HG03575 (cell line): ENCODE measurements around the gene TMUB1.

Experiments
- ATAC-seq: cut with Tn5 transposase; IDR thresholded peaks from one replicate; pipeline ENCODE4 v1.9.1; 2021; ENCODE audit not compliant: unreplicated experiment, insufficient number of reproducible peaks, low FRiP score; ENCODE audit errors: extremely low read depth

The TMUB1 gene, protein sequence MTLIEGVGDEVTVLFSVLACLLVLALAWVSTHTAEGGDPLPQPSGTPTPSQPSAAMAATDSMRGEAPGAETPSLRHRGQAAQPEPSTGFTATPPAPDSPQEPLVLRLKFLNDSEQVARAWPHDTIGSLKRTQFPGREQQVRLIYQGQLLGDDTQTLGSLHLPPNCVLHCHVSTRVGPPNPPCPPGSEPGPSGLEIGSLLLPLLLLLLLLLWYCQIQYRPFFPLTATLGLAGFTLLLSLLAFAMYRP

DNA sequence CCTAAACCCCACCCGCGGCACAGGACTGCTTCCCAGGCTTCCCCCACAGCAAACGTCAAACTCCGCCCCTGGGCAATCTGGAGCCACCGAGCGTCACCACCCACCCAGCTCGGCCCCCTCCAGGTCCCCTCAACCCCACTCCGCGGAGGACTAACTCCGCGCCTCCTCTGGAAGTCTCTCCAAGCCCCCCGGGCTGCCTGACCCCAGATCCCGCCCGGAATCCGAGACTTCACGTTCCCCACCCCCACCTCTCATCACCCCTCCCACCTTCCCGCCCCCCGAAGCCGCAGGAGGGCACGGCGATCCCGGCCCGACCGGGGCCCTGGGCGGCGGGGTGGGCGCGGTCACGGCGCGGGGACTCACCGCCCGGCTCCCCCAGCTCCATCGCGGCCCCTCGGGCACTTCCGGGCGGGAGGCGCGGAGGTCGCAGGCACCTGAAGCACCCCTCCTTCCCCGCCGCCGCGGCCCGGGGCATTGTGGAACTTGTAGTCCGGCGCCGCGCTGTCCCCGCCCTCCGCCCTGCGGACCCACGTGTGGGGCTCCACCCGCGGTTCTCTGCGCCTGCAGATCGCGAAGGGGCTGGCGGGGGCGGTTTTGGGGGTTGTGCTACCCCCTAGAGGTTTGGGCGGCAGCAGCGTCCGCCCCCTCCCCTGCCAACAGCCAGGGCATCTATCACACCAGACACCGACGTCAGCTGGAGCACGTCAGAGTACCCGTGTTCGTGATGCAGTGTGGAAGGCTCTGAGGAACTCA lies at the start of gene TMUB1:
Gene TMUB1 (minus strand): TSS at position 423 of the 753 bp plus-strand sequence. CDS start 930 bp downstream, outside the sequence.
- no peak for ATAC-seq

DNA sequence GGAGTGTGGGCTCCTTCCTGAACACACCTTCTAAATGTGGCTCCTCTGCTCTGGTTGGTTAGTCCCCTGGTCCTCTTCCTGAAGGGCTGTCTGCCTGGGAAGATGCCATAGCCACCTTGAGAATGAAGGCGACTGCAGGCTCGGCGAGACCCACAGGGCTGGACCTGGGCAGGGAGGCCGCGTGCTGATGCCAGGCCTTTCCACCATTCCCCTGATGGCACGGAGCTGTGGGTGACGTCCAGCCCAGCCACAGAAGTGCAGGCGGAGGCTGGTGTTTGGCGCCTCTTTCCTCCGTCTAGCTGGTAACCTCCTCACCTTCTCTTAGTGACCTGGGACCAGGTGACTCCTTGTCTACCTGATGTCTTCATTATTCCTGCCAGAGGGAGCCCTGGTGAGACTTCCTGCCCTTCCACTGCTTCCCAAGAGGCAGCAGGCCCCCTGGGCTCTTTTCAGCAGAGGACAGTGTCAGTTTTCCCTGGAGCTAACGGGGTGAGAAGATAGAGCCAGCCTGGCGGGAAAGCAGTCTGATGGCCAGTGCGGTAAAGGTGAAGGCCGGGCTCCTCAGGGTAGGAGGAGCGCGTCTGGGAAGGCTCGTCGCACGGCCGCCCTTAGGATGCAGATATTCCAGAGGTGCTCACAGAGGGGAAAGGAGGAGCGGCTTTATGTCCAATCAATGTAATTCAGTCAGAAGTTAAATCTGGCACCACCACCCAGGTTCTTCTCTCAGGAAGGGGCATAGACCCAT lies 49.3 kb upstream of the TMUB1 start:
- no peak for ATAC-seq

DNA sequence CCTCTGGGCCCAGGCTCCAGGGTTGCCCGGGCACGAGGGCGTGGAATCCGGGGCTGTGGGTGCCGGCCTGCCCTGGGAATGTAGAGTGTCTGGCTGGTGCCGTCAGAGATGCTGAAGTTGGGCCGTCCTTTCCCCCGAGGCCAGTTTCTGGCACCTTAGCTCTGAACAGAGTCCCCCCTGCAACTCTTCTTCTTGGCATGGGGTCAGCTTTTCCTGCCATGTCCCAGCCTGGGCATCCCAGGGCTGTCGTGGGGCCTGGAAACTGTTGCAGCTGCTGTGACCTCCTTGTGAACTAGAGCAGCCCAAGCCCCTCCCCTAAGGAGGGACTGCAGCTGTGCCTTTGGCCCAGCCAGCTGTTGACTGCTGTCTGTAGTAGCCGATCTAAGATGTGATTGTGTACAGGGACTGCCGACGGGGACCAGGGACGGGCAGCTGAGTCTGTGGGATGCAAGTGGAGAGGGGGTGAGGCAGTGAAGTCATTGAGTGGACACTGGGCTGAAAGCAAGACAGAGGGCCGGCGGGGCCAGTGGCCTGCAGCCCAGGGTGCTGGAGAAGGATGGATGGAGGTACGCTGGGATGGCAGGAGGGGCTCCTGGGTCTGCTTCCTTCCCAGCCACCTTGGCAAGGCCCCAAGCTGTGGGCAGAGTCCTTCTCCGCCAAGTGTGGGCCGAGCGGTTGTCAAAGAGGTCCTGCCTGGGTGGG lies 48.5 kb upstream of the TMUB1 start:
- no peak for ATAC-seq

DNA sequence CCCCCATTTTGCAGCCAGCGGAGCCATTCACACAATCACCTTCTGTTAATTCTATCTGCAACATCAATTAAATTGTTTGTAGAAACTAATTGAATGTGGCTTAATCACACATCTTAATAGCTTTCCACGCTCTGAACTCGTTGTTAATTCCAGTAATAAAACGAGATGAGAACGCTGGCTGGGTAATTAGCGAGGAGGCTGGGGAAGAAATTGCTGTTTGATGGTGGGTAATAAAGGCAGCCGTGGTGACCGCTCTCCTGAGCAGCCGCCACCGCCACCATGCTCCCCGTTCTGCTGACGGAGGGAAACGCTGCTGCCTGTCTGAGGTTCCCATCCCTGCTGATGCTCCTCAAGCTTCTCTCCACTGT lies 47.9 kb upstream of the TMUB1 start:
- no peak for ATAC-seq

DNA sequence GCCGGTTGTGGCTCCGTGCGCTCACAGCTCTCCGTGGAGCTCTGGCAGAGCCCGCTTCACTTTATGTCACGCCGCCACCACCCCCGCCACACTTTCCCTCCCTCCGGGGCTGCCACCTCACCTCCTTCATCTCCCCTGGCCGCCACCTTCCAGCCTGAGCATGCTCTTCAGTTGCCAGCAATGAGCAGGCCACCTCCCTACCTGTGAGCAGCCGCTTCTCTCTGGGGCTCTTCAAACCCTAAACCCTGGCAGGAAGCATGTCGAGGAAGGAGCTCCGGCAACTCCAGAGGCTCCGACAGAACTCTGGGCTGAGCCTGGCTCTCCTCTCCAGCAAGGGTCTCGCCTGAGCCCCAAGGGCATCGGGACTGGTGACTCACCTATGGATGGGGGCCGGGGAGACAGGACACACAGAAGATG lies 47.5 kb upstream of the TMUB1 start:
- ATAC-seq = no peak

DNA sequence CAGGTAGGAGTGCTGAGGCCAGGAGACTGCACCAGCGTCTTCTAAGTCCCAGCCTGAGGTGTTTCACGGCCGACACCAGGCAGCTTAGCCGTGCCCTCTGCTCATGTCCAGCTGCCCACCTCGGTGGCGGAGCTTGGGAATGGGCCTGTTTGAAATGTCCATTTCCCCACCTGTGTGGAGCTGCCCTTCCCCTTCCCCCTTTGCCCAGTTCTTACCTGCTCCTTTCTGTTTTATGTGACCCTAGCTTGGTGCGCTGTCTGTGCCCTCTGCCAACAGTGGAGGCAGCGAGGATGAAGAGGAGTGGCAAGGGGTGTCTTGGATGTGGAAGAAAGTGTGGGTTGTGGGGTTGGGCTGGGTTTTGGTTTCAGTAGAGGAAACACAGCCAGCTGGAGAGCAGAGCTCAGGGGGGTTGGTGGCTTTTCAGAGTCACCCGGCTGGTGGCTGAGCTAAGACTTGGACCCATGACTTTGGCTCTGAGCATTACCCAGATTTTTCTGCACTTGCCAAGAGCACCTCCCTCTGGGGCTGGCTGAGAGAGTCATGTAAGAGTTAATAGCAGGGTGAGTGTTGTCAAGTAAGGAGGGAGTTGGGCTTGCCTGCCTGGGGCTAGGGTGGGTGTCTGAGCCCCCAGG lies 46.8 kb upstream of the TMUB1 start:
- no peak for ATAC-seq

DNA sequence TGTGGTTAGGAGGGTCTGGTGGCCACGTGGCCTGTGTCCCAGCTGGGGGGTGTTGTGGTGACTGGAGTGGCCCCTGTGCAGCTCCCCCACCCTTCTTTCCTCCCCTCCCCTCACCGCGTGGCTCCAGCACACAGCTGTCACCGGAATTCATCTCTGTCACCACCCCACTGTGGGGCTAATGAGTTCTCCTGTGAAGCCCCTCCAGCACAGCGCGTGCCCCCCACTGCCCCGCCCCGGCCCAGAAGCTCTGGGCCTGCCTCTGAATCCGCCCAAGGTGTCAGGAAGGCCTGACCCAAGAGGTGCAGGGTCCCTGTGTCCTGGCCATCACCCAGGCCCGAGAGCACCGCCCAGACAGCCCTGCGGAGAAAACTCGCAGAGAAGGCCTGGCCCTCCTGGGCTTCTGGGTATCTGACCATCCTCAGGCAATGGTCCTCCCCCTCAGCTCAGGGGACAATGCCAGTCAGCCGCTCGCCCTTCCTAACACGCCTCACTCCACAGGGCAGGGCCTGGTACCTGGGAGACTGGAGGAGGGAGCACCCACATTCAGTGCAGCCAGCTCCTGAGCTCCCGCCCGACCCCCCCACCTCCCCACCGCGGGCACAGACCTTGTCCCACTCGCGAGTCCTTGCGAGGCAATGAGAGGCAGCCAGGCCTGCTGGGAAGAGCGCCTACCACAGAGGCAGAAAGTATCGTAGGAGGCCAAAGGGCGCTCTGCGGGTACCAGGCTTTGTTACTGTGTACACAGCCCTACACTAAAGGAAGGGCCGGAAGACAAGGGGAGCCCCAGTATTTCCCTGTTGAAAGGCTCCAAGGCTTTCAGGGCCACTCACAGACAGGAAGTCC lies 46.0 kb upstream of the TMUB1 start:
- ATAC-seq = no peak

DNA sequence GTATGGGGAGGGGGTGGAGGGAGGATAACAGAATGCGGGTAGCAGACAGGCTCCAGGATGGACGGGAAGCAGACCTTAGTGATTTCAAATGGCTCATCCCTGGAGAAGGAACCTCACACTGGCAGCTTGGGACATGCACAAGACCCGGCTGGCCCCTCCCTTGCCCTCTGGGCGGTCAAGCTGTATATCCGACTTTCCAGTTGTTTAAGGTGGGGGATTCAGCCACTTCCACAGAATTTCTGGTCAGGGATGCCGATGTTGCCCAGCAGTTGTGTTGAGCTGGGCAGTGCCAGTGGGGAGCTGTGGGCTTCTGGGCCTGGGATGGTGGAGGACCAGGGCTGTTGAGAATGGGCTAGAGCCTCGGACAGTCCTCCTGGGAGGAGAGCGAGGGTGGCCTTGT lies 45.4 kb upstream of the TMUB1 start:
- no peak for ATAC-seq

DNA sequence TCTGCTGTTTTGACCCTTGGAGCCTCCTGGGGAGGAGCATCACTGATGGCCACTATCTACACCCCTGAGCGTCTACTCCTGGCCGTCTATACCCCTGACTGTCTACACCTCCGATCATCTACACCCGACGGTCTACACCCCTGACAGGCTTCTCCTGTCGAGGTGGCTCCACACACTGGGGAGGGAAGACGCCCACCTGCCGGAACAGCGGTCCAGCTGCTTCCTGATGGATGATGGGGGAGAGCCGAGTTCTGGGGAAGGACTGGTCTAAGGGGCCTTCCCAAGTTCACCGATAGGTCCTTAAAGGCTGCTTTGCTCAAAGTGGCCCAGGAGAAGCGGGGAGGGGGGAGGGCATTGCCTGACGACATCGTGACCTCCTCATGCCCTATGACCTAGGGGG lies 44.9 kb upstream of the TMUB1 start:
- ATAC-seq = no peak

DNA sequence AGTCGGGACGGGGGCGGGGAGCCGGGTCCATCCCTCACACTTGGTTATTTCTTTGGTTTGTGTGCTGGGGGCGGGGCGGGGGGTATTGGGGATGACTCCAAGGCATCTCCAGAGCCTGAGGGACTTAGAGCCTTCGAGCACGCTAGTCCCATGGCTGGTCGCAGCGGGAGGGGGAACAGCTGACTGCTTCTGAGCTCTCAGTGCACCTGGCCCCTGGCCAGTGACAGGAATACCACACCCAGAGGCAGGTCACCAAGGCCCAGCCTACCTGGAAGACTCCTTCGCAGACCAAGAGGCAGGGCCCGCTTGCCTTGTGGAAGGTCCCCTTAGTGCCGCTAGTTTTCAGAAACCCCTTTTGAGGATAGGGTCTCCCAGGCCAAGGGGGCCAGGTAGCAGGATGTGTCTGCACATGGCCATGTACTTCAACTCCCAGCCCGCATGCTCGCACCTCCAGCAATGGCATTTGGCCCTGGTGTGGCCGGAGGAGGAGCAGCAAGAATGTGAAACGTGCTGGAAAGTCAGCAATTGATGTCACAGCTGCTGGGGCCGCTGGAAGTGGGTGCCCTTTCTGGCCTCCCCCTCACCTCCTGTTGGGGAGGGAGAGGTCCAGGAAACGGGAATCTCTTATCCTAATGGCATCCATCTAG lies 43.3 kb upstream of the TMUB1 start:
- no peak for ATAC-seq

DNA sequence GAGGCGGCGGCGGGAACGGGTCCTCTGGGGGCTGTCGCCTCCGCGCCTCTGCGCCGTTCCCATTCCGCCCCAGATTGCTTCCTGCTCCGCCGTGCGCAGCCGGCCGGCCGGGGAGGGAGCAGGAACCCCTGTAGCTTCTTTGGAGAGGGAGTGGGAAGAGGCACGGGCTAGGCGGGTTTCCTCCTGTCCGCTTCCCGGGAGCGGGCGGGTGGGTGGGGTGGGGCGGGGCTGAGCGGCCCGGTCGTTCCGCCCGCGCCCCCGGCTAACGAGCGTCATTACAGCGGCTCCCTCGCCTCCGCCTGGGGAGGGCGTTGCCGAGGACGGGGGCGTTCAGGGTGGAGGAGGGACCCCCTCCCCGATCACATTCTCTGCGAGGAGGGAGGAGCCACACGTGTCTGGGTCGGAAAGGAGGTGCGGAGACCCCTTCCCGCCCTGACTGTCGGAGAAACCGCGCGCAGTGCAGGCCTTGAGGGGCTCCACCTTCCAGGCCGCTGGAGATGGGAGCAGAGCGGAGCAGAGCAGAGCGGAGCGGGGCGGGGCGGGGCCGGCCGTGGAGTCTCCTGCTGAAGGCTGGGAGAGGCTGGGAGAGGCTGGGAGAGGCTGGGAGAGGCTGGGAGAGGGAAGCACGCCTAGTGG lies 42.7 kb upstream of the TMUB1 start:
- no peak for ATAC-seq

DNA sequence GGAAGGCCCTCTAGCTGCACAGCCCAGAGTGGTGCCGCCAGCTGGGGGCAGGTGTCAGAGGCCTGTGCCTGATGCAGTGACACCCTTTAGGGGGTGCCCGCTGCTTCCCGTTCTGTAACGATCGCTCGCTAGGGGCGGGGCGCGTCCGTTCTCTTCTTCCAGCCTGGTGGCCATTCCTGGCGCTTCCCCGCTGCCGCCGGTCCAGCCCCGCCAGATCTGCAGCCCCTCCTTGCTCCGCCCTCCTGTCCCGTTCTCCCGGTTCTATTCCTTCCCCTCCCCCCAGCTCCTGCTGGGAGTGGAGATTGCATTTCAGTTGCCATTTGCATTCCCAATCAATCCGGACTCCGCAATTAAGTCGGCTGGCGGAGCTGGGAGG lies 42.2 kb upstream of the TMUB1 start:
- ATAC-seq = no peak

DNA sequence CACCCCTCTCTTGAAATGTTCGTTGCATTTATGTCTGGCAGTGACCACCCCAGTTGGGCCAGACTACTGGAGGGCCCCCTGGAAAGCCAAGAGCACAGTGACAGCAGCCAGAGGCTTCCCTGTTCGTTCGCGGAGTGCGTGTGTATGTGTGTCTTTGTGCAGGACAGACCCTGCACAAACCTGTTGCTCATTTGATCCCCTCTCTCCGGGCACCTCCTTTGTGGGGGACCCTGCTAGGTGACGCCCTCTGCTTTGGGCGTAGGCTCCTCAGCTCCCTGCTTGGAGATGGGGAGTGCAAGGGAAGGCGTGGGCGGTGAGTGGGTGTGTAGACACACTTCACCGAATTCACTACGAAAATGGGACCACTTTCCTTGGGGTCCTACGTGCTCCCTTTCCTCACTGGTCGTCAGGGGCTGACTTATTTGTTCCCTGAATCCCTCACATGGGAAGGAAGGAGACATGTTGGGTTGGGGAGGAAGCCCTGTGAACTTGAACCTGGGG lies 41.7 kb upstream of the TMUB1 start:
- no peak for ATAC-seq

DNA sequence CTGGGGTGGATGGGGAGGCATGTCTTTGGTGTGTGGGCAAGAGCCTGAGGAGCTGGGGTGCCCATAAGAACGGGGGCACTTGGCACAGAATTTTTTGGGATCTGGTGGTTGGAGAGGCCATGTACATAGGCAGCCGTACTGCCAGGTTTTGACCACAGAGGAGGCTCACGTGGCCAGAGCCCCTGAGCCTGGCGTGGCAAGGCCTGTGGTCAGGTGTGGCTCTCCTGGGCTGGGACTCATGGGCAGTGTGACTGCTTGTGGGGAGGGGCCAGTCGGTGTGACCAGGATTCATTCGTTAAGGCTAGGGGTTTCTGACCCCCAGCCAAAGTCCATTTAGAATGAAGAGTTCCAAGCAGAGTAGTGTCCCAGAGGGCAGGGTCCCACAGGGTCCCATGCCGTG lies 41.2 kb upstream of the TMUB1 start:
- no peak for ATAC-seq

DNA sequence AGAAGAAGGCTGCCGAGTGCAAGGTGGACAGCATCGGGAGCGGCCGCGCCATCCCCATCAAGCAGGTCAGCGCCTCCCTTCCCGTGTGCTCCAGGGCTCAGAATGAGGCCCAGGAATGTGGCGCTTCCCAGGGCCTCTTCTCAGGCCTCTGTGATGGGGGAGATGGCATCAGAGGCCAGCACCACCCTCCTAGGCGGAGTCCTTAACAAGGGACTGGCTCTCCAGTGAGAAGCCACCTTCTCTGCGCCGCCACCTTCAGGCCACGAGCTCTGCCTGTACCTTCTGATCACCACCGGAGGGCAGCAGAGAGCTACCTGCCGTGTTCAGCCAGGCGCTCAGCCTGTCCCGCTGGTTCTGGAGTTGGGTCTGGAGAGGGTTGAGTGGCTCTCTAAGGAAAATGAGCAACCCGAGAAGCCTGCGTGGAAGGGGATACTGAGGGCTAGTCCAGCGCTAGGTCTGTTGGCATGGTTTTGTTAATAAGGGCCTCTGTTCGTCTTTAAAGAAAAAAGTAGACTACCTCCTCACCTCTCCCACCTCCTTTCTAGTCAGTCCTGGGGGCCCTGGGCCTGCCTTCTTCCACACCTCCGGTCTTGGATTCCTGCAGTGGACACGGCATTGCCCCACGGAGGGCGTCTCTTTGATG lies 40.6 kb upstream of the TMUB1 start:
- ATAC-seq = no peak

DNA sequence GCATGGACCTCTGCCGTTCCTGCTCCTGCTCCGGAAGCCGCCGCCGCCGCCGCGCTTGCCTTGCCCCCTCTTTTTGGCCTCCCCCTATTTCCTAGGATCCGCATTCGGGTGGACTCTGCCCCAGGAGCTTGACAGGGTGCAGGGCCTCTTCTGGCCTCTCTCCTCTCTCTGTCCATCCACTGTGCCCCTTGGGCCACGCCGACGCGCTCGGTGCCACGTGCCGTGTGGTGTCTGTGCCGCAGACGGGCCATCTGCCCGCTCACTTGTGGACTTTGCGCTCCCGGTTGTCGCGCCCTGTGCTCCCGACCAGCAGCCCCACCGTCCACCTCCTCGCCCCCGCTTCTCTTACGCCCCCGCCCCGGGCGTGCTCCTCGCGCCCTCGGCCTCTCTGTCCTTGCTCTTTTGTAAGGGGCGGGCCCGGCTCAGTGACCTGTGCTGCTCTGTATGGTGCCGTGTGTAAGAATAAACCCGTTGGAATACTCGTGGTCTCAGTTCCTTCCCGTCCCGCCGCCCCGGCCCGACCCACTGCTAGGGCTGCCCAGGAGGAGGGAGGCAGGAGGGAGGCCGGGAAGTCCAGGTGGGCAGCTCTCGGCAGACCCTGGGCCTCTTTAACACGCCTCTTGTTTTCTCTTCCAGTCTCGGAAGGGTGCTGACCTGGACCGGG lies 40.0 kb upstream of the TMUB1 start:
- ATAC-seq = no peak
